ENCODE data around the gene ABHD14A.

The ABHD14A gene

DNA sequence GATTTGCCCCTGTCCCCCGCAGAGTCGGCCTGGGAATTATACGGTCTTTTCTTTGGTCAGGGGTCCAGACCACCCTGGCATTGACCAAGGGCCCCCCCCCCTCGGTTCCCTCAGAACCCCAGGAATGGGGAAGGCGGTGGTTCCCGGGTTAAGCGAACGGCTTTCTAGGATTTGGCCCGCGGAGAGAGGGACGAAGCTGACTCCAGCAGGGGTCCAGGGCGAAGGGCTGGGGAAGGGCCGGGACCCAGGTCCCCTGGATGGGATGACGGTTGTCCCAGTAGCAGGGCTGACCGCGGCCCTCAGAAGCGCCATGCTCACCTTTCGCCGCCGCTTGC lies 33.4 kb upstream of the ABHD14A start:
- no peak for DNase-seq

DNA sequence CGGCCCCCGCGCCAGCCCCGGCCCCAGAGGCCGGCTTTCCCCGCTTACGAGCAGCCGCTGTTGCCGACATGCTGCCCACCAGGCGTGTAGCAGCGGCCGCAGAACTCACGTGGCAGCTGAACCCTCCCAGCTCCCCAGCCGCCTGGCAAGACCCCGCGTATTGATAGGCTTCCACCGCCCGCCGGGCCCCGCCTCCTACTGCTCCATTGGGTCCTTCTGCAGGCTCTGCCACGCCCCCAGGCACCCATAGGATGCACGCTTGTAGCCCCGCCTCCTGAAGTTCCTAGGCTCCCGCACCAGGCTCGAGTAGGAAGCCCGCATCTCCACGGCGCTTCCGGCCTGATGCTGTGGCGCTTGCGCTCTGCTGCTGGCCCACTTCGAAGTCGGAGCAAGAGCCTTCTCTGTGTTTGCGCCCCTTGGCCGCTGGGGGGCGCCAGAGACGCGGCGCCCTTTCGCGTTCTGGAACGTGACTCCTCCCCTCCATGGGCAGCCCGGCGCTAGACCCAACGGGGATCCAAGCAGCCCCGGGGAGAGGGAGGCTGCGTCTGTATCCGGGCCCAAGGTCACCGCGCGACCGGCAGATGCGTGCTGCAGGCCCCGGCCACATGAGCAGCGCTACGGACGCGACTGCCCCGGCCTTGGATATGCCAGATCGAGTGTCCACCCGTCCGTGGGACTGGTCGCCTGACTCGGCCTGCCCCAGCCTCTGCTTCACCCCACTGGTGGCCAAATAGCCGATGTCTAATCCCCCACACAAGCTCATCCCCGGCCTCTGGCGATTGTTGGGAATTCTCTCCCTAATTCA lies 32.9 kb upstream of the ABHD14A start, which contains the start of the genes PARP3 and RRP9:
Gene PARP3, plus strand, starts transcription at position 566 of the 805 bp plus-strand sequence. CDS start 993 bp downstream, outside the sequence.
Gene RRP9, minus strand, starts transcription at position 107 of the 805 bp plus-strand sequence. Its CDS starts 37 bp downstream, at position 70.
- DNase-seq = peak; percentile 99

DNA sequence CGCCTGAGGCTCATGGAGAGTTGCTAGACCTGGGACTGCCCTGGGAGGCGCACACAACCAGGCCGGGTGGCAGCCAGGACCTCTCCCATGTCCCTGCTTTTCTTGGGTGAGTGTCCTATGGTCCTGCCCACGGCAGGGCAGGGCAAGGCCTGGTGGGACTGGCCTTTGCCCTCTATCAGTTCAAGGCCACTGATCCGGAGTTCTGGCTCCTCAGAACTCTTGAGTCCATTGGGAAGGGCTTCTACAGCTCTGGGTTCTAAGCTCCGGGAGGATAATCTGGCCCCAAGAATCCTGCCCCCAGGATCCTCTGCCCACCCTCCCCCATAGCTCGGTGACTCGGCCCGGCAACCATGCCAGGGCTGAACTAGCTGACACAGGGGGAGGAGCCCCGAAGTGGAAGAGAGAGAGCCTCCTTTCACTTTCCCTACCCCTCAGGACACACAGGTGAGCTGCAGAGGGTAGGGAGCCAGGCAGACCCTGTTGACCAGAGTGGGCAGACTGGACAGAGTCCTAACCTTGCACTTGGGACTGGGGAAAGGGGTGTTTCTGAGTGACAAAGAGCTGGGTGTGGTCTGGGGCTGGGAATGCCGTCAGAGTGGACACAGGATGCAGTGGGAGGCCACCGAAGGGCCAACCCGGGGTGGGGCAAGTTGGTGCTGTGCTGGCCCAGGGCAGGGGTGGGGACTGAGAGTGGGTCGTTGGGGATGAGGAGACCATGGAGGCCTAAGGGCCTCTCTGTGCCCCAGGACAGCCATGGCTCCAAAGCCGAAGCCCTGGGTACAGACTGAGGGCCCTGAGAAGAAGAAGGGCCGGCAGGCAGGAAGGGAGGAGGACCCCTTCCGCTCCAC lies 32.0 kb upstream of the ABHD14A start:
- DNase-seq = peak; percentile 83

DNA sequence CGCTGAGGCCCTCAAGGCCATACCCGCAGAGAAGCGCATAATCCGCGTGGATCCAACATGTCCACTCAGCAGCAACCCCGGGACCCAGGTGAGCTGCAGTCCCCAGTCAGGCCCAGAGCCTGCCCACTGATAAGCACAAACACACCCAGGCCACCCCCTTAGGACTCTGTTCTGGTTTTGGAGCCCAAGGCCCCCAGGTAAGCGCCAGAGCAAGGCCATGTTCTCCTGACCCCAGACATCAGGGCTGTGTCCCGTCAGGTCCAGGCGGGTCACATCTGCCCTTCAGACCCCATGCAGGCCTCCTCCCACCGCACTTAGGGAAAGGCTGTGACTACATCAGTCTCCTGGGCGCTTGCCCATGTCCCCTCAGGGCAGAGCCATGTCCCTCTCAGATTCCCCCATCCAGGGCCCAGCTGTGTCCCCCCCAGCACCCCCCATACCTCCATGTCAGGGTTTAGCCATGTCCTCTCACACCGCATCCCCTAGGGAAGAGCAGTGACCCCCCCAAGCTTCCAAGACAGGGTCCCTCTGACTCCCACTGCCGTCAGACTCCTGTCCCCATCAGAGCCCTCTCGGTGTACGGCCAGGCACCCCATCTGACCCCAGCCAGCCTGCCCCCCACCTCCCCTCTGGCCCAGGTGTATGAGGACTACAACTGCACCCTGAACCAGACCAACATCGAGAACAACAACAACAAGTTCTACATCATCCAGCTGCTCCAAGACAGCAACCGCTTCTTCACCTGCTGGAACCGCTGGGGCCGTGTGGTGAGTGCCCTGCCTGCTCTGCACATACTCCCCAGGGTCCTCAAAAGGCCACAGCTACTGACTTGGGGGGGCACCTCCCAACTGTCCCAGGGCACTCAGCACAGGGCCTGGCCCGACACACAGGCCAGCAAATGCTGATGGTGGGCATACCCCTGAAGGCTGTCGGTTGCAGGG lies 31.1 kb upstream of the ABHD14A start:
- DNase-seq = no peak

DNA sequence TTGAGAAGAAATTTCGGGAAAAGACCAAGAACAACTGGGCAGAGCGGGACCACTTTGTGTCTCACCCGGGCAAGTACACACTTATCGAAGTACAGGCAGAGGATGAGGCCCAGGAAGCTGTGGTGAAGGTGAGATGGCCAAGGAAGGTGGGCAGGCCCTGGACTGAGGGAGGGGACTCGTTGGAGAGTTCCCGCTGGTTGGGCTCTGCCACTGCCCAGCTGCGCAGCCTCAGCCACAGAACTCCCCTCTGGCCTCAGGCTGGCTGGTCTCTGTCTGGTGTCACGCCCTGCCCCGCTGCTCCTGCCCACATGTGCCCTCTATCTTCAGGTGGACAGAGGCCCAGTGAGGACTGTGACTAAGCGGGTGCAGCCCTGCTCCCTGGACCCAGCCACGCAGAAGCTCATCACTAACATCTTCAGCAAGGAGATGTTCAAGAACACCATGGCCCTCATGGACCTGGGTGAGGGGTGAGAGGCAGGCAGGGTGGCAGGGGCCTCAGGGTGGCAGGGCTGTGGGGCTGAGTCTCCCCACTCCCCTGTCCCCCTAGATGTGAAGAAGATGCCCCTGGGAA lies 30.3 kb upstream of the ABHD14A start:
- no peak for DNase-seq

DNA sequence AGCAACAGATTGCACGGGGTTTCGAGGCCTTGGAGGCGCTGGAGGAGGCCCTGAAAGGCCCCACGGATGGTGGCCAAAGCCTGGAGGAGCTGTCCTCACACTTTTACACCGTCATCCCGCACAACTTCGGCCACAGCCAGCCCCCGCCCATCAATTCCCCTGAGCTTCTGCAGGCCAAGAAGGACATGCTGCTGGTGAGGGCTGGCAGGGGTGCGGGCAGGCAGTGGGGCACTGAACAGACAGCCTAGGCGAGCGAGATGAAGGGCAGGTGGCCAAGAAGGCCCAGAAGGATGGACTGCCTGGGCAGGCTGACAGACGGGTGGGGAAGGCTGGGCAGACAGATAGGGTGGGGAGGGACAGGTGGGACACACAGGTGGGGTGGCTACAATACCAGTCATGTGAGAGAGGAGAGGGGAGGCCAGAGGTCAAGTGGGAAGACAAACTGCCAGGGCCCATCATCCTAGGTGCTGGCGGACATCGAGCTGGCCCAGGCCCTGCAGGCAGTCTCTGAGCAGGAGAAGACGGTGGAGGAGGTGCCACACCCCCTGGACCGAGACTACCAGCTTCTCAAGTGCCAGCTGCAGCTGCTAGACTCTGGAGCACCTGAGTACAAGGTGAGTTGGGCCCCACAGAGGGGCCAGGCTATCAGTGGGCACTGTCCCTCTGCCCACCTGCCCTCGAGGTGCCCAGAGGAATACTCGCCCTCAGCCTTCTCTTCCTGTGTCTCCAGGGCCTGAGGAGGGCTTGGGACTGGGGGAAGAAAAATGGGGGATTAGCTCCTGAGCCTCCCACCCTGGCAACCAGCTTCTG lies 29.6 kb upstream of the ABHD14A start:
- DNase-seq = no peak

DNA sequence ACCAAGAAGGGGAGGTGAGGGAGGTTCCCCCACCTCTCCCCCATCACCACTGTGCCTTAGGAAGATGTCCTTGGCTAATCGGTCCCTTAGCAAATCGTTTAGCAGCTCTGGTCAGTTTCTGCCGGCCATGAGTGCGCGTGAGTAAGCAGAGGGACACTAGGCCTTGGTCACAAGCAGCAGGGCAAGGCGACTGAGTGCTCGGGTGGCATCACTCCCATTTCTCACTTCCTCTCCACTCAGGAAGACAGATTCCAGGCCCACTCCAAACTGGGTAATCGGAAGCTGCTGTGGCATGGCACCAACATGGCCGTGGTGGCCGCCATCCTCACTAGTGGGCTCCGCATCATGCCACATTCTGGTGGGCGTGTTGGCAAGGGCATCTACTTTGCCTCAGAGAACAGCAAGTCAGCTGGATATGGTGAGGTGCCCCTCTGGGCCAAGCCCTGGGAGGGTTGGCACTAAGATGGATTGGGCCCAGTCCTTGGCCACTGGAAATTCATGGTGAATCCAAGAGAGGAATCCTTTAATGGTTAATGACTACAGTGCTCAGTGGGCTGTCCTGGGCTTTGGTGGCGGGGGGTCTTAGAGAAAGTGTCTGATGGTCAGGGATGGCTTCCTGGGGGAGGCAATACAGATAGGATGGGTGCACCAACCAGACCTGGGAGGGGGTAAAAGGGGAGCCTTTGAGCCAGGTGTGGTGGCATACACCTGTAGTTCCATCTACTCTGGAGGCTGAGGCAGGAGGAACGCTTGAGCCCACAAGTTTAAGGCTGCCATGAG lies 28.7 kb upstream of the ABHD14A start:
- DNase-seq = no peak

DNA sequence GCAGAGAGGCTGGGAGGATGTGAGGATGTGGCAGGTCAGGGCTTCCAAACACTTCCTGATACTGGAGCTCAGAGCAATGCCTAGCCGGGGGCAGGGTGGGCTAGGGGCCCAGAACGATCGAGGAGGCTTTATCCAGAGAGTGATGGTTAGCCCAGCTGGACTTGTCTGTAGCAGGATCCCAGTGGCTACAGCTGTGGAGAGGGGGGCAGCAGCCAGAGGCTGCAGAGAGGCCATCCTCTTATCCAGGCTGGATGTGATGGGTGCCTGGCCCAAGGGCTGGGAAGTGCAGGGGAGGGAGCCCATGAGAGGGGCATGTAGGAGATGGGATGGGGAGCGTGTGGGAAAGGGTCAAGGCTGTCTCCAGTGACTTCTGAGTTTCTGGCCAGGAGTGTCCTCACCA lies 28.1 kb upstream of the ABHD14A start:
- DNase-seq = no peak

DNA sequence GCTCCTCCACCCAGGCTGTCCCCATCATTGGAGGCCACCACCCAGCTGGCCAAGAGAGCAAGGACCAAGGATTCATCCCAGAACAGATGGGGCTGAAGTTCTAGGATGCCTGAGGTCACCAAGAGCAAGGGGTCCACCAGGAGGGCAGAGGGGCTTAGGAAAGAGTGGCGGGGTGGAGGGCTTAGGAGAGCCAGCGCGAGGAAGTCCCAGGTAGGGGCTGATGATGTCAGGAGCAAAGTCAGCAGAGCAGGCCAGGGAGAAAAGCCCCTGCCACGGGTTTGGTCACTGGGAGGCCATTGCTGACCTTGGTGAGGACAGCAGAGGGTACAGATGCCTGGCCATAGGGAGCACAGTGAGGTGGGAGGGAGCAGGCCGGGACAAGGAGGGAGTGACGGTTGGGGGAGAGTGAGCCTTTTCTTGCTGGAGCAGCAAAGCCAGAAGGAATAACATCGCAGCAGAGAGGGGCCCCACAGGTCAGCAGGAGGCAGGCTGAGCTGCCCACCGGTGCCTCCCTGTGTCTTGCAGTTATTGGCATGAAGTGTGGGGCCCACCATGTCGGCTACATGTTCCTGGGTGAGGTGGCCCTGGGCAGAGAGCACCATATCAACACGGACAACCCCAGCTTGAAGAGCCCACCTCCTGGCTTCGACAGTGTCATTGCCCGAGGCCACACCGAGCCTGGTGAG lies 27.5 kb upstream of the ABHD14A start:
- no peak for DNase-seq

DNA sequence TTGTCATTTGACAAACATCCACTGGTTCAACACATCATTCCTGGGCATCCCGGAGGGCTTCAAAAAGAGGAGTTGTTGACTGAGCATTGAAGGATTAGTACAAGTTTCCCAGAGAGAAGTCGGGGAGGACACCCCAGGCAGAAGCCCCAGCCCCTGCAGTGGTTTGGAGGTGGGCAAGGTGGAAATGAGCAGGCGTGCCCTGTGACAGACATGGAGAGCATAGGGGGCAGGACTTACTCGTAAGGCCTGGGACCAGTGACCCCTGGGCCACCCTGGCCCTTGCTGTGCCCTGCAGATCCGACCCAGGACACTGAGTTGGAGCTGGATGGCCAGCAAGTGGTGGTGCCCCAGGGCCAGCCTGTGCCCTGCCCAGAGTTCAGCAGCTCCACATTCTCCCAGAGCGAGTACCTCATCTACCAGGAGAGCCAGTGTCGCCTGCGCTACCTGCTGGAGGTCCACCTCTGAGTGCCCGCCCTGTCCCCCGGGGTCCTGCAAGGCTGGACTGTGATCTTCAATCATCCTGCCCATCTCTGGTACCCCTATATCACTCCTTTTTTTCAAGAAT lies 26.8 kb upstream of the ABHD14A start:
- no peak for DNase-seq

DNA sequence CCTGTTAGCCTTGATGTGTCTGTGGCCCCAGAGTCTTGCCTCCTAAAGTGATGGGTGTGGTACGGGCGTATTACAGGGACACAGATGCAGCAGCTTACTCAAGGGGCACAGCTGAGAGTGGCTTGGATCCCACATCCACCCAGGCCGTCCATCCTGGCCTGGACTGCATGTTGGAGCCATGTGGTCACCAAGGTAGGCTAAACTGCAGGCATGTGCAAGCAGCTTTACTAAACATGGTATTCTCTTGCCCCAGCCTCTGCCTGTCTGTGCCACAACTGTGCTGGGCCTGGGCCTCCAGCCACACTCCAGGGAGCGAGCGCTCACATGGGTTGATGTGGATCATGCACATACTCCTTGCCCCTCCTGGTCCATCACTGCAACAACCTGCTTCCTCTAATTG lies 25.7 kb upstream of the ABHD14A start:
- DNase-seq = no peak

DNA sequence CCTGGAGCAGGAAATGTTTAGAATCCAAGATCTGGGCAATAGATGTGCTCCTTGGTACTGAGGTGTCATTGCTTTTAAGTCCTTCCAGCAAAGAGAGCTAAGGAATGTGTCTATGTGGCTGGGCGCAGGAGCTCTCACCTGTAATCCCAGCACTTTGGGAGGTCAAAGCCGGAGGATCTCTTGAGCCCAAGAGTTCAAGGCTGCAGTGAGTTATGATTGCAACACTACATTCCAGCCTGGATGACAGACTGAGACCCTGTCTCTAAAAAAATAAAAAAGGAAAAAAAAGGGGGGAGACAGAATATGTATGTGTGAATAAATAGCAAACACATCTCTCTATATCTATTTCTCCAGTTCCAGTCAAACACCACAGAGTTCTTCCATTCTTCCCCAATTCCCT lies 24.0 kb upstream of the ABHD14A start:
- no peak for DNase-seq

DNA sequence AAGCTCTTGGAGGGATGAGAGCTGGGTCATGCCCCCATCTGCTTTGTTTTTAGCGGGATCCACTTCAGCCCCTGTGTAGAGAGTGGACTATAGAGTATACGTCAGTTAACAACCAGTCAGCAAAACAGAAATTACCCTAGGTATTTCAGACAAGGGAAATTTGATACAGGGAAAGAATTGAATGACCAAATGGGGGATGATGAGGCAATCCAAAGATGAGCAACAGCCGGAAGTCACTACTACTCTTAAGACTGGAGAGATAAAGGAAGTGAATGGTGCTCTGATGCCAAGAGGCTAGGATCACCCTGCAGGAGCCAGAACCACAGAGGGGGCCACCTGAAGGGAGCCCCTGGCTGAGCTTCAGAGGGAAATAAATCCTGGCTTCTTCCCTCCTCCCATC lies 21.4 kb upstream of the ABHD14A start:
- no peak for DNase-seq

DNA sequence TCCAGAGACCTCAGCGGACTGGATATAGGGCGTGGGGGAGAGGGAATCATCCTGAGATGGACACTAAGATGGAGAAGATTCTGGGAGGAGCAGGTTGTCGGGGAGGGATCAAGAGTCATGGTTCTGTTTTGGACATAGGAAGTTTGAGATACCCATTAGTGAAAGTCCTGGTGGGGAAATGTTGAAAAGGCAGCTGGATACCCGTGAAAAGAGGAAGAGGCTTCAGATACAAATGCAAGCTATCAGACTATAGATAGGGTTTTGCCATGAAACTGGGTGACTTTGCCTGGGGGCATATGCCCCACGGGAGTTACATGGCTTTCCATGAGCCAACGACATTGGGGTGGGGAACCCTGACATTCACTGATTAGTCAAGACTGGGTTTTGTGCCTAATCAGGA lies 20.8 kb upstream of the ABHD14A start:
- no peak for DNase-seq

DNA sequence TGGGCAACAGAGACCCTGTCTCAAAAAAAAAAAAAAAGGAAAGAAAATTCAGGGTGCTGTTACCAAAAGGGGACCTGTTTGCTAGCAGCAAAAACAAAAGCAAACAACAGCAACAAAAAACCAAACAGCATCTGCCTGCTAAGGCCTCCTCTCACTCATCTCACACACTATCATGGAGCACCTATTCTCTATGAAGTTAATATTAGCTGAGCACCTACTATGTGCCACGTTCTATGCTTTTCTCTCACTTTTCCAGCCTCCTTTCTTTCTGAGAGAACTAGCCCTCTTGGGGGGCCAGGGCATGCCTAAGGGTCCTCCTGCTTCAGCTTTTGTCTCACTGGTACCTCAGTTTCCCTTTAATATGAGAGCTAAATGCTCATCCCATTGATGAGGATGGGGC lies 20.2 kb upstream of the ABHD14A start:
- DNase-seq = no peak

DNA sequence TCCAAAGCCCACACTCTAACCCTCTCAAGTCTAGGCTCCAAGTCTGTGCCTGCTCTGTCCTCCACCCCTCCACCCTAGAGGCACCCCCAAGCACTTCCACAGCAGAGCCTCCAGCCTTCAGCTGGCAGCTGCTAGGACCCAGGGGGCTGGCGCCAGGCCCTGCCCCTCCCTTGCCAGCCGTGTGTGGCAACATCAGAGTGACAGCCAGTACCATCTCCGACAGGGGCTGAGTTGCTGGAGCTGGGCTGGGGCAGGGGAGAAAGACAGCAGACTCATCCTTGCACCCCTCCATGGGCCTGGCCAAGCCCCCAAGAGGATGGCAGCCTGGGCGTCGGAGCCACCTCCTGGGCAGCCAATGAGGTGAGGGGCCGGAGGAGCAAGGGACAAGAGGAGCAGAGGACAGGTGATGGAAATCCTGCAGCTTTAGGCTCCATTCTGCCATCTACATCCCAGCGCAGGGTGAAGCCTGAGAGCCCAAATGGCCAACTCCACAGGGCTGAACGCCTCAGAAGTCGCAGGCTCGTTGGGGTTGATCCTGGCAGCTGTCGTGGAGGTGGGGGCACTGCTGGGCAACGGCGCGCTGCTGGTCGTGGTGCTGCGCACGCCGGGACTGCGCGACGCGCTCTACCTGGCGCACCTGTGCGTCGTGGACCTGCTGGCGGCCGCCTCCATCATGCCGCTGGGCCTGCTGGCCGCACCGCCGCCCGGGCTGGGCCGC lies 19.5 kb upstream of the ABHD14A start, which contains the start of gene GPR62:
Gene GPR62, plus strand, starts transcription at position 207 of the 718 bp plus-strand sequence. Its CDS starts 272 bp downstream, at position 479.
- no peak for DNase-seq

DNA sequence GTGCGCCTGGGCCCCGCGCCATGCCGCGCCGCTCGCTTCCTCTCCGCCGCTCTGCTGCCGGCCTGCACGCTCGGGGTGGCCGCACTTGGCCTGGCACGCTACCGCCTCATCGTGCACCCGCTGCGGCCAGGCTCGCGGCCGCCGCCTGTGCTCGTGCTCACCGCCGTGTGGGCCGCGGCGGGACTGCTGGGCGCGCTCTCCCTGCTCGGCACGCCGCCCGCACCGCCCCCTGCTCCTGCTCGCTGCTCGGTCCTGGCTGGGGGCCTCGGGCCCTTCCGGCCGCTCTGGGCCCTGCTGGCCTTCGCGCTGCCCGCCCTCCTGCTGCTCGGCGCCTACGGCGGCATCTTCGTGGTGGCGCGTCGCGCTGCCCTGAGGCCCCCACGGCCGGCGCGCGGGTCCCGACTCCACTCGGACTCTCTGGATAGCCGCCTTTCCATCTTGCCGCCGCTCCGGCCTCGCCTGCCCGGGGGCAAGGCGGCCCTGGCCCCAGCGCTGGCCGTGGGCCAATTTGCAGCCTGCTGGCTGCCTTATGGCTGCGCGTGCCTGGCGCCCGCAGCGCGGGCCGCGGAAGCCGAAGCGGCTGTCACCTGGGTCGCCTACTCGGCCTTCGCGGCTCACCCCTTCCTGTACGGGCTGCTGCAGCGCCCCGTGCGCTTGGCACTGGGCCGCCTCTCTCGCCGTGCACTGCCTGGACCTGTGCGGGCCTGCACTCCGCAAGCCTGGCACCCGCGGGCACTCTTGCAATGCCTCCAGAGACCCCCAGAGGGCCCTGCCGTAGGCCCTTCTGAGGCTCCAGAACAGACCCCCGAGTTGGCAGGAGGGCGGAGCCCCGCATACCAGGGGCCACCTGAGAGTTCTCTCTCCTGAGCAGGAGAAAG lies 18.7 kb upstream of the ABHD14A start:
- peak; percentile 80 for DNase-seq

Measured in activated CD8-positive, alpha-beta memory T cell treated with anti-CD3 and anti-CD28 coated beads for 24 hours (primary cell).